PFSK-1 (cell line): ENCODE results near the gene GTF2H1.

Experiments
- FOXP2 ChIP-seq: optimal IDR thresholded peaks from 2 replicates; pipeline ENCODE3; 2011; ENCODE audit warnings: borderline replicate concordance, control low read depth, inconsistent platforms; ENCODE audit not compliant: insufficient read depth; ENCODE audit errors: extremely low read length, extremely low read depth
- POLR2AphosphoS5 ChIP-seq: IDR thresholded peaks from 2 replicates; pipeline ENCODE4 v1.6.1; 2012; ENCODE audit warnings: low read depth, mild to moderate bottlenecking, control low read depth, low read length, moderate library complexity
- SIN3A ChIP-seq: IDR thresholded peaks from 2 replicates; pipeline ENCODE4 v1.6.1; 2012; ENCODE audit warnings: mild to moderate bottlenecking, low read length, moderate library complexity, borderline replicate concordance; ENCODE audit not compliant: insufficient read depth
- TAF1 ChIP-seq: IDR thresholded peaks from 2 replicates; pipeline ENCODE4 v1.6.1; 2012; ENCODE audit warnings: low read length, control low read depth, borderline replicate concordance; ENCODE audit not compliant: insufficient read depth
- TF ChIP-seq, protein P1 (sequence below), 2 experiments: IDR thresholded peaks; 2 replicates each; pipeline versions ENCODE4 v1.6.1 to v1.8.0; 2011 to 2012; ENCODE audit warnings: low read depth in 2 of 2, low read length in 2 of 2, control low read depth in 1 of 2, inconsistent platforms in 1 of 2, mild to moderate bottlenecking in 1 of 2, moderate library complexity in 1 of 2; ENCODE audit not compliant: insufficient read depth in 1 of 2

DNA sequence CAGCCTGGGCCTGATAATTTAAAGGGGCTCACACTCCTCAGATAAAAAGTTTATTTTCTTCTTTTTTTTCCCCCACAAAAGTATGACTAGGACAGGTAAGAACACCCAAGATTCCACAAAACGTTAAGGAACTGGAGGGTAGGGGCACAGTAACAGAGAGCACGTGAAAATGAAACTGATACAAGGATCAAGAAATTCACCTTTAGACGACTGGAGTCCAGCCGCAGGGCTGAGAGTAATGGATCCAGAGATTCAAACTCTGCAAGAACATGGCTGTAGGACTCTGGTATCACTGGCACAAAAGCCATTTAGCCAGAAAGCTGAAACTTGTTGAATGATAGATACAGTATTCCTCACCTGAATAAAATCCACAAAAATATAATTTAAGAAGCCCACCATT lies 4.8 kb upstream of the GTF2H1 start:
- TF ChIP-seq POLR2AphosphoS5 (no peak), SIN3A (no peak), TAF1 (no peak), FOXP2 (no peak)
- TF ChIP-seq, protein P1, sequence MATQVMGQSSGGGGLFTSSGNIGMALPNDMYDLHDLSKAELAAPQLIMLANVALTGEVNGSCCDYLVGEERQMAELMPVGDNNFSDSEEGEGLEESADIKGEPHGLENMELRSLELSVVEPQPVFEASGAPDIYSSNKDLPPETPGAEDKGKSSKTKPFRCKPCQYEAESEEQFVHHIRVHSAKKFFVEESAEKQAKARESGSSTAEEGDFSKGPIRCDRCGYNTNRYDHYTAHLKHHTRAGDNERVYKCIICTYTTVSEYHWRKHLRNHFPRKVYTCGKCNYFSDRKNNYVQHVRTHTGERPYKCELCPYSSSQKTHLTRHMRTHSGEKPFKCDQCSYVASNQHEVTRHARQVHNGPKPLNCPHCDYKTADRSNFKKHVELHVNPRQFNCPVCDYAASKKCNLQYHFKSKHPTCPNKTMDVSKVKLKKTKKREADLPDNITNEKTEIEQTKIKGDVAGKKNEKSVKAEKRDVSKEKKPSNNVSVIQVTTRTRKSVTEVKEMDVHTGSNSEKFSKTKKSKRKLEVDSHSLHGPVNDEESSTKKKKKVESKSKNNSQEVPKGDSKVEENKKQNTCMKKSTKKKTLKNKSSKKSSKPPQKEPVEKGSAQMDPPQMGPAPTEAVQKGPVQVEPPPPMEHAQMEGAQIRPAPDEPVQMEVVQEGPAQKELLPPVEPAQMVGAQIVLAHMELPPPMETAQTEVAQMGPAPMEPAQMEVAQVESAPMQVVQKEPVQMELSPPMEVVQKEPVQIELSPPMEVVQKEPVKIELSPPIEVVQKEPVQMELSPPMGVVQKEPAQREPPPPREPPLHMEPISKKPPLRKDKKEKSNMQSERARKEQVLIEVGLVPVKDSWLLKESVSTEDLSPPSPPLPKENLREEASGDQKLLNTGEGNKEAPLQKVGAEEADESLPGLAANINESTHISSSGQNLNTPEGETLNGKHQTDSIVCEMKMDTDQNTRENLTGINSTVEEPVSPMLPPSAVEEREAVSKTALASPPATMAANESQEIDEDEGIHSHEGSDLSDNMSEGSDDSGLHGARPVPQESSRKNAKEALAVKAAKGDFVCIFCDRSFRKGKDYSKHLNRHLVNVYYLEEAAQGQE (IDR thresholded peaks at IDR 0.05; ENCODE audit: insufficient read depth in 1 of 2, low read depth in 2 of 2, low read length in 2 of 2) = no peak
